ENCODE data around the gene MAGEA3. TPM values are rescaled to one million over a fixed set of nuclear protein-coding genes. Genes with fewer than 3 reads are reported as not detected.
"Not testable (repeated sequence)": the region's sequence is repeated elsewhere in the genome, so short reads cannot be mapped to it uniquely, and the experiment has no call there.

MAGEA3 gene, protein sequence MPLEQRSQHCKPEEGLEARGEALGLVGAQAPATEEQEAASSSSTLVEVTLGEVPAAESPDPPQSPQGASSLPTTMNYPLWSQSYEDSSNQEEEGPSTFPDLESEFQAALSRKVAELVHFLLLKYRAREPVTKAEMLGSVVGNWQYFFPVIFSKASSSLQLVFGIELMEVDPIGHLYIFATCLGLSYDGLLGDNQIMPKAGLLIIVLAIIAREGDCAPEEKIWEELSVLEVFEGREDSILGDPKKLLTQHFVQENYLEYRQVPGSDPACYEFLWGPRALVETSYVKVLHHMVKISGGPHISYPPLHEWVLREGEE
- not detected in 2 replicates for total RNA-seq (2021)
- long read RNA-seq, result 0 reads

GRCh38 chrX:152697952-152698931 lies at the start of gene MAGEA3:
MAGEA3 (plus strand) TSS chrX:152698794; CDS start chrX:152700833, 2,039 bp downstream.
- not testable (repeated sequence) for H3K9ac ChIP-seq (ENCODE audit: extremely low read depth, insufficient read length, low read length); H3K27me3 Mint-ChIP-seq (ENCODE audit: low read depth); DNase-seq; H2BK120ac ChIP-seq (ENCODE audit: low read depth, low read length, poor library complexity, severe bottlenecking); H3K9me3 ChIP-seq (ENCODE audit: control insufficient read depth, low read depth, low read length); H2BK12ac ChIP-seq (ENCODE audit: insufficient read length, low read depth, low read length); H2BK15ac ChIP-seq (ENCODE audit: low read depth, low read length); H3K23ac ChIP-seq (ENCODE audit: insufficient read length, low read depth, low read length); H4K5ac ChIP-seq (ENCODE audit: insufficient read length, low read depth, low read length); H3K79me2 ChIP-seq (ENCODE audit: insufficient read depth, low read length); H3K4me2 ChIP-seq (ENCODE audit: insufficient read depth, insufficient read length, low read length); H3K36me3 Mint-ChIP-seq (ENCODE audit: insufficient read depth in 1 of 3, low read depth in 3 of 3); H3K23me2 ChIP-seq (ENCODE audit: insufficient read length, low read depth, low read length, poor library complexity, severe bottlenecking); H3K27me3 ChIP-seq (ENCODE audit: insufficient read depth, low read length); H3K27ac Mint-ChIP-seq; H2BK20ac ChIP-seq (ENCODE audit: low read depth, low read length, poor library complexity, severe bottlenecking); H4K91ac ChIP-seq (ENCODE audit: insufficient read length, low read depth, low read length); H3K14ac ChIP-seq (ENCODE audit: insufficient read depth, low read length); H2AK5ac ChIP-seq (ENCODE audit: insufficient read length, low read length); H3K18ac ChIP-seq (ENCODE audit: insufficient read length, low read depth, low read length); H3K27ac ChIP-seq (ENCODE audit: insufficient read length, low read depth, low read length); H3K56ac ChIP-seq (ENCODE audit: insufficient read length, low read depth, low read length); H2AFZ ChIP-seq (ENCODE audit: low read length); H3T11ph ChIP-seq (ENCODE audit: low read length); H3K79me1 ChIP-seq (ENCODE audit: insufficient read depth, low read depth, low read length, poor library complexity, severe bottlenecking); H3K4me1 ChIP-seq (ENCODE audit: insufficient read depth, low read length); H3K4me1 Mint-ChIP-seq; H4K8ac ChIP-seq (replicated peaks; ENCODE audit: insufficient read length, low read depth, low read length); H3K4me3 Mint-ChIP-seq; H2BK5ac ChIP-seq (ENCODE audit: insufficient read length, low read length); H3K4ac ChIP-seq (ENCODE audit: low read depth, low read length); H4K20me1 ChIP-seq (ENCODE audit: control insufficient read depth, insufficient read depth, insufficient read length)
- H3K9me3 Mint-ChIP-seq, result peaks cover 10 to 13% of the 10 kb centered on the region in 2 experiments; a peak in 4 of 5 replicates
- WGBS (ENCODE audit: extremely low coverage, insufficient read length, low lambda C conversion rate), result no CpG with 5 or more reads among the region's 34 CpGs
